Nephron progenitor cell (in vitro differentiated cells): ENCODE data around the gene TRIO.

Experiments used
- DNase-seq: peaks from one replicate; pipeline ENCODE4 v3.0.0; 2021
- H3K27ac Mint-ChIP-seq: 2 replicates; pipeline ENCODE4 v1.8.0; 2021; ENCODE audit warnings: mild to moderate bottlenecking, moderate library complexity, mixed read lengths
- H3K27me3 Mint-ChIP-seq: 2 replicates; pipeline ENCODE4 v1.8.0; 2021; ENCODE audit warnings: mild to moderate bottlenecking, low read depth, mixed read lengths; ENCODE audit not compliant: poor library complexity
- H3K36me3 Mint-ChIP-seq: 2 replicates; pipeline ENCODE4 v1.8.0; 2021; ENCODE audit warnings: low read depth, mixed read lengths
- H3K4me1 Mint-ChIP-seq: 2 replicates; pipeline ENCODE4 v1.8.0; 2021; ENCODE audit warnings: mixed read lengths
- H3K4me3 Mint-ChIP-seq: 2 replicates; pipeline ENCODE4 v1.8.0; 2021; ENCODE audit warnings: mild to moderate bottlenecking, moderate library complexity, mixed read lengths
- H3K9me3 Mint-ChIP-seq: 2 replicates; pipeline ENCODE4 v1.8.0; 2021; ENCODE audit warnings: mild to moderate bottlenecking, moderate library complexity, mixed read lengths
- CTCF ChIP-seq: fragments of 200-600 bp; sonication (generic); IDR thresholded peaks from 2 replicates; pipeline ENCODE4 v1.5.0; 2021; ENCODE audit warnings: antibody characterized with exemption

TRIO gene

DNA sequence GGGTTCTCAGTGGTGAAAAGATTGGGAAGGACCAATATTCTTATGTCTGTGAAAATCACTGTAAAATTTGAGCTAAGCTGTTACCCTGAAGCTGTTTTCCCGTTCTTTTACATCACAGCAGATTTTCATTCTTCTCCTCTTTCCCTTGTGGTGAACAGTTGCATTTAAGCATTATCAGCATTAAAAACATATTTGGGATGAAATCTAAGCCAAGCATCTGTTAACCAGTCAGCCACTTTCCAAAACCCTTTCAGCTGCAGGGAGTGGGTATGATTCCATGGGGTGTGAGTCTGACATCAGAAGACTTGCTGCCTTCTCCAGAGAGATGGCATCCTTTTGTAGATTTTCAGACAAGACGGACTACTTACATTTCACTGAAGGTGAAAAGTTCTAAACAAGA, 97.2 kb downstream of the TRIO start:
- no peak for DNase-seq
- Mint-ChIP-seq H3K4me3 (no peak overlapping the region), H3K27ac (peak overlapping the region; percentile 39), H3K9me3 (no peaks in the 10 kb centered on the region), H3K27me3 (no peaks in the 10 kb centered on the region), H3K36me3 (no peaks in the 10 kb centered on the region), H3K4me1 (peaks cover 61% of the 10 kb centered on the region)
- TF ChIP-seq CTCF = no peak

DNA sequence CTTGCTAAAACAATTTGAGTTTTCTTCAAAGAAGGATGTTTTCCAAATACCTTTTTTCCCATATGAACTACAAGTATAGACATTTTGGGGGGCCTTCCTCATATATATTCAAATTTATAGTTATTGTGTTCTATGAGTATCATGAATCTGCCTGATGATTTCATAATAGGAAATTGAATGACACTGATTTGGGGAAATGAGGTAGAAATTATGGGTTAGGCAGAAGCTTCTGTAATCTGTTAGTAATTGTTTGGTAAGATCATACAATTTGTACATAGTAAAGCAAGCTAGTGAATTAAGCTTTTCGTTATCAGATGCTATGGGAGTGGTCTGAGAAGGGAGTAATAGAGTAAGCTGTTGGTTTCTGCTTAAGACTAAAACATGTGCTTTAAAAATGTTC, 98.0 kb downstream of the TRIO start:
- Mint-ChIP-seq H3K4me3 (no peak overlapping the region), H3K4me1 (peaks cover 69% of the 10 kb centered on the region), H3K27ac (no peak overlapping the region), H3K27me3 (no peaks in the 10 kb centered on the region), H3K9me3 (no peaks in the 10 kb centered on the region), H3K36me3 (no peaks in the 10 kb centered on the region)
- TF ChIP-seq CTCF = no peak
- DNase-seq = no peak

DNA sequence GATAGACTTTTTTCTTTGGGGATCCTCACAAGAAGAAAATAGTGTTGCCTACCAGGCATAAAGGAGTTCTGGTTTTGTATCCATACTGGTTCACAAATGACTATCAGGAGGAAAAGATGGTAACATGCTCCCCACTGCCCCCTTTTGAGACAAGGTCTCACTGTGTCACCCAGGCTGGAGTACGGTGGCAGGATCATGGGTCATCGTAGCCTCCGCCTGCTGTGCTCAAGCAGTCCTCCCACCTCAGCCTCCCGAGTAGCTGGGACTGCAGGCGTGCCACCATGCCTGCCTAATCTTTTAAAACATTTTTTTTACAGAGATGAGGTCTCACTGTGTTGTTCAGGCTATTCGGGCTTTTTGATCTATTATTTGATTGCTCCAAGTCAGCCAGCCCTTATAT, 99.3 kb downstream of the TRIO start:
- no peaks in the 10 kb centered on the region for H3K9me3 Mint-ChIP-seq
- H3K36me3 Mint-ChIP-seq = no peaks in the 10 kb centered on the region
- DNase-seq = no peak
- TF ChIP-seq CTCF = no peak
- no peak overlapping the region for H3K4me3 Mint-ChIP-seq
- H3K27ac Mint-ChIP-seq = no peak overlapping the region
- no peaks in the 10 kb centered on the region for H3K27me3 Mint-ChIP-seq
- H3K4me1 Mint-ChIP-seq = peaks cover 71% of the 10 kb centered on the region

DNA sequence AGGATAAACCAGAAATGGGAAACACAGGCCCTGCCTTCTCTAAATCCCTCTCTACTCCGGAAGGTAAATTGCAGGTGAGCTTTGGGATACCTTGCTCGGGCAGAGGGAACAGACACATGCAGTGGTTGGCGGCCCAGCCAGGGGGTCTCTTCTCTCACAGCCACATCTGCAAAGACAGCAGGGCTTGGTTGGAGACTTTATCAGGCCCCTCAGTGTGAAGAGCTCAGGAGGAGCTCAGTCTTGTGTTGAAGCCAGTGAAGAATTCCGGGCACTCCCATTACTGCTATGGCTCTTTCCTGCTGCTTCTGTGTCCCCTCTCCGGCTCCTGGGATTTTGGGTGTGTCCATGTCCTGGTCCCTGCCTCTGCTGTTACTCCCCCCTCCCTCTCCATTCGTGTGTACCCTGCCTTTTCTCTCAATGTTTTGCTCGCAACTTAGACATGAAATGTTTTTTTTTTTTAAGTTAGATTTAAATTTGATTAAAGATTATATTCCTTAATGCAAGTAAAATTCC, 99.8 kb downstream of the TRIO start:
- H3K27me3 Mint-ChIP-seq = no peaks in the 10 kb centered on the region
- TF ChIP-seq CTCF = no peak
- no peak for DNase-seq
- no peaks in the 10 kb centered on the region for H3K9me3 Mint-ChIP-seq
- H3K27ac Mint-ChIP-seq = no peak overlapping the region
- H3K4me3 Mint-ChIP-seq = no peak overlapping the region
- H3K4me1 Mint-ChIP-seq = peaks cover 71% of the 10 kb centered on the region
- no peaks in the 10 kb centered on the region for H3K36me3 Mint-ChIP-seq

DNA sequence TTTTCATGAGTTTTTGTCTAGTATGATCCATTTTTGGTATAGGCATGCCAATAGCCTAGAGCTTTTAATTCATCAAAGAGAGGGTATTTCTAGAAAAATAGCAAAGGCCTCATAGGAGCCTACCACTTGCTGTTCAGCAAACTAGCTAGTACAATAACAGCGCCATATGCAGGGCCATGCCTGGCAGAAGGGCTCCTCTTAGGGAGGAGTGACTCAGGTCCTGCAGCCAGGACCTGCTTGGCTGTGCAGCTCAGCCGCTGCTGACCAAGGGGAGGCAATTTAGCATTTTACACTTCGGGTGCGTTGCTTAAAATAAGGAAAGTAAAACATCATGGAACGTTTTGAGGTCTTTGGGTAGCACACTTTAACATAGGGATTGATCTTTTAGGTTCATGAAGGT, 100.6 kb downstream of the TRIO start:
- H3K4me1 Mint-ChIP-seq = peaks cover 65% of the 10 kb centered on the region
- H3K9me3 Mint-ChIP-seq = no peaks in the 10 kb centered on the region
- TF ChIP-seq CTCF = no peak
- H3K36me3 Mint-ChIP-seq = no peaks in the 10 kb centered on the region
- no peaks in the 10 kb centered on the region for H3K27me3 Mint-ChIP-seq
- H3K27ac Mint-ChIP-seq = peak overlapping the region; percentile 61
- DNase-seq = no peak
- H3K4me3 Mint-ChIP-seq = no peak overlapping the region

DNA sequence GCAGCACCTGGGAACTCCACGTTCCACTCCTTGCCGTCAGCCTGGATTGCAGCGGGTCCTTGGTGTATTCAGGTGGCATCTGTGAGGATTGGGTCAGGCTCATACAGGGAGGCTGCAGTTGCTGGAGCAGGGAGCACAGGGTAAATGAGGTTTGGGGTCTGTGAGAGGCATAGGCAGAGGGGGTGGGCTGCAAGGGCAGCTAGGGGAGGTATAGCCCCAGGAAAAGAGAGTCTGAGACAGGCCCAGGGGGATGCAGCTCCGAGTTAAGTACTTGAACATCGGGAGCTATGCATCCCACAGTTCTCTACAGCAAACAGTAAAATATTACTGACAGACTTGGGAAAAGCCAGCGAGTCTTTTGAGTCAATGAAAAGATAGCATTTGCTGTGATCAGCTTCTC, 101.6 kb downstream of the TRIO start:
- no peaks in the 10 kb centered on the region for H3K9me3 Mint-ChIP-seq
- H3K27me3 Mint-ChIP-seq = no peaks in the 10 kb centered on the region
- no peaks in the 10 kb centered on the region for H3K36me3 Mint-ChIP-seq
- peaks cover 65% of the 10 kb centered on the region for H3K4me1 Mint-ChIP-seq
- peak overlapping the region; percentile 80 for H3K27ac Mint-ChIP-seq
- peak overlapping the region; percentile 58 for H3K4me3 Mint-ChIP-seq
- DNase-seq = no peak
- TF ChIP-seq CTCF = no peak
